Endothelial cell of umbilical vein (primary cell): Measurements from ENCODE around the gene ACBD6. TPM values are rescaled to one million over a fixed set of nuclear protein-coding genes. Genes with fewer than 3 reads are reported as not detected.

Experiments used
- BruUV-seq: library from RNA; stranded (reverse); fragments of 400-500 nt; replicated peaks from 2 replicates; lab custom pipeline; 2021; lab: Mats Ljungman, UMichigan
- CTCF ChIA-PET: fragments of 300-600, 350-600 bp; sonication (Branson Sonifier 250); formaldehyde crosslinking; loops from one replicate; lab custom pipeline; 2021; ENCODE audit warnings: antibody characterized with exemption, inconsistent platforms; lab: Charles Lee
- POLR2A ChIA-PET: fragments of 300-600, 350-600 bp; sonication (Branson Sonifier 250); formaldehyde crosslinking; loops from one replicate; lab custom pipeline; 2021; ENCODE audit warnings: antibody characterized with exemption, inconsistent platforms; lab: Charles Lee
- DNase-seq: peaks from one replicate; pipeline ENCODE4 v3.0.0-alpha.2; 2011; ENCODE audit warnings: low read depth, low spot score
- FAIRE-seq: peaks from 2 replicates; lab custom pipeline; 2011; peaks lifted over from hg19 to GRCh38; lab: Jason Lieb, UNC
- H2AFZ ChIP-seq: 2 replicates; pipeline ENCODE4 v1.6.0; 2012; ENCODE audit warnings: low read depth, low read length, control low read depth, inconsistent platforms
- H3K27ac ChIP-seq: 2 replicates; pipeline ENCODE4 v1.5.1; 2011; ENCODE audit warnings: low read depth, mild to moderate bottlenecking, control low read depth, low read length, moderate library complexity; ENCODE audit not compliant: insufficient read depth
- H3K27me3 ChIP-seq, 2 experiments: 2 replicates each; pipeline versions ENCODE4 v1.6.0 to v1.6.1; 2011; ENCODE audit warnings: low read length in 2 of 2, mixed read lengths in 1 of 2; ENCODE audit not compliant: control insufficient read depth in 2 of 2, insufficient read depth in 2 of 2
- H3K36me3 ChIP-seq, 2 experiments: 2 replicates in 1 of 2; 3 replicates in 1 of 2; pipeline ENCODE4 v1.5.1; 2011; ENCODE audit warnings: low read length in 2 of 2, mild to moderate bottlenecking in 1 of 2, moderate library complexity in 1 of 2; ENCODE audit not compliant: control insufficient read depth in 2 of 2, insufficient read depth in 2 of 2; ENCODE audit errors: extremely low read depth in 1 of 2
- H3K4me1 ChIP-seq: 3 replicates; pipeline ENCODE4 v1.5.1; 2011; ENCODE audit warnings: mild to moderate bottlenecking, low read length; ENCODE audit not compliant: control insufficient read depth, insufficient read depth; ENCODE audit errors: extremely low read depth
- H3K4me2 ChIP-seq: 2 replicates; pipeline ENCODE4 v1.6.1; 2011; ENCODE audit warnings: low read length, control low read depth, mixed read lengths; ENCODE audit not compliant: insufficient read depth
- H3K4me3 ChIP-seq, 3 experiments: fragments of 200-600 bp in 1 of 3; sonication (generic), shearing (Covaris generic) in 1 of 3; replicated peaks in 1 of 3; 2 replicates each; pipeline ENCODE4 v1.5.1; 2011 to 2016; ENCODE audit warnings: control low read depth in 3 of 3, low read length in 3 of 3, mild to moderate bottlenecking in 2 of 3, inconsistent platforms in 1 of 3, low read depth in 1 of 3, moderate library complexity in 1 of 3; ENCODE audit not compliant: insufficient read depth in 1 of 3
- H3K79me2 ChIP-seq: 2 replicates; pipeline ENCODE4 v1.6.0; 2012; ENCODE audit warnings: low read length, inconsistent platforms; ENCODE audit not compliant: control insufficient read depth, insufficient read depth
- H3K9ac ChIP-seq: replicated peaks from 2 replicates; pipeline ENCODE3; 2011; ENCODE audit warnings: low read length, control low read depth; ENCODE audit not compliant: insufficient read depth; ENCODE audit errors: extremely low read depth
- H3K9me1 ChIP-seq: replicated peaks from 3 replicates; pipeline ENCODE4 v1.6.0; 2011; ENCODE audit warnings: mild to moderate bottlenecking, low read length; ENCODE audit not compliant: control insufficient read depth, insufficient read depth; ENCODE audit errors: extremely low read depth
- H3K9me3 ChIP-seq: replicated peaks from 2 replicates; pipeline ENCODE4 v1.5.1; 2012; ENCODE audit warnings: low read length, inconsistent platforms; ENCODE audit not compliant: control insufficient read depth, insufficient read depth
- H4K20me1 ChIP-seq: replicated peaks from 2 replicates; pipeline ENCODE3; 2011; ENCODE audit warnings: mild to moderate bottlenecking, low read length; ENCODE audit not compliant: control insufficient read depth, insufficient read depth; ENCODE audit errors: extremely low read depth
- EZH2 ChIP-seq: IDR thresholded peaks from 2 replicates; pipeline ENCODE4 v1.6.1; 2012; ENCODE audit warnings: borderline replicate concordance, low read depth, mild to moderate bottlenecking, moderate library complexity, low read length, inconsistent platforms; ENCODE audit not compliant: severe bottlenecking
- FOS ChIP-seq: IDR thresholded peaks from 2 replicates; pipeline ENCODE4 v1.6.1; 2011; ENCODE audit warnings: mild to moderate bottlenecking, low read length, moderate library complexity, borderline replicate concordance; ENCODE audit not compliant: insufficient read depth
- JUN ChIP-seq: IDR thresholded peaks from 2 replicates; pipeline ENCODE4 v1.6.1; 2011; ENCODE audit warnings: borderline replicate concordance, low read depth; ENCODE audit not compliant: insufficient read length, insufficient read depth
- MAX ChIP-seq: IDR thresholded peaks from 2 replicates; pipeline ENCODE4 v1.6.1; 2011; ENCODE audit not compliant: insufficient read depth, insufficient read length
- MYC ChIP-seq: IDR thresholded peaks from one replicate; pipeline ENCODE4 v1.6.1; 2011; ENCODE audit warnings: mild to moderate bottlenecking, low read depth, low read length
- POLR2A ChIP-seq: IDR thresholded peaks from 2 replicates; pipeline ENCODE4 v1.6.1; 2012; ENCODE audit warnings: low read depth, mild to moderate bottlenecking, control low read depth, low read length
- POLR2AphosphoS5 ChIP-seq: IDR thresholded peaks from 2 replicates; pipeline ENCODE4 v1.6.1; 2012; ENCODE audit warnings: low read depth, mild to moderate bottlenecking, control low read depth, low read length, moderate library complexity; ENCODE audit not compliant: insufficient read depth
- dilution Hi-C: fragments of 300-500 bp; cut with MboI; formaldehyde crosslinking; loops from one replicate; pipeline ENCODE4 v1.15.0; 2019; ENCODE audit warnings: low sequenced_read_pairs; ENCODE audit not compliant: extremely low pct_ligation_motif_present
- intact Hi-C: fragments of 100-400 bp; cut with micrococcal nuclease; formaldehyde crosslinking; loops from one replicate; pipeline ENCODE4 v1.10.0; 2022
- polyA plus RNA-seq, 4 experiments: library from polyadenylated mRNA; depleted of rRNA in 3 of 4; stranded (reverse) in 3 of 4; unstranded in 1 of 4; fragments of >200 nt; gene quantifications; 2 replicates each; pipeline versions ENCODE4 v1.2.1 to v1.2.3, GENCODE V29; 2011 to 2012; ENCODE audit warnings: missing spikeins in 1 of 4
- total RNA-seq: library from RNA; stranded (reverse); gene quantifications from 2 replicates; pipeline ENCODE4 v1.2.3, GENCODE V29; 2021

Gene ACBD6
- total and polyA plus RNA-seq, 2 donors (not counting 3 experiments of a cell fraction or from before 2014, with no cell fraction given), result 55.6 to 56.4 TPM

DNA sequence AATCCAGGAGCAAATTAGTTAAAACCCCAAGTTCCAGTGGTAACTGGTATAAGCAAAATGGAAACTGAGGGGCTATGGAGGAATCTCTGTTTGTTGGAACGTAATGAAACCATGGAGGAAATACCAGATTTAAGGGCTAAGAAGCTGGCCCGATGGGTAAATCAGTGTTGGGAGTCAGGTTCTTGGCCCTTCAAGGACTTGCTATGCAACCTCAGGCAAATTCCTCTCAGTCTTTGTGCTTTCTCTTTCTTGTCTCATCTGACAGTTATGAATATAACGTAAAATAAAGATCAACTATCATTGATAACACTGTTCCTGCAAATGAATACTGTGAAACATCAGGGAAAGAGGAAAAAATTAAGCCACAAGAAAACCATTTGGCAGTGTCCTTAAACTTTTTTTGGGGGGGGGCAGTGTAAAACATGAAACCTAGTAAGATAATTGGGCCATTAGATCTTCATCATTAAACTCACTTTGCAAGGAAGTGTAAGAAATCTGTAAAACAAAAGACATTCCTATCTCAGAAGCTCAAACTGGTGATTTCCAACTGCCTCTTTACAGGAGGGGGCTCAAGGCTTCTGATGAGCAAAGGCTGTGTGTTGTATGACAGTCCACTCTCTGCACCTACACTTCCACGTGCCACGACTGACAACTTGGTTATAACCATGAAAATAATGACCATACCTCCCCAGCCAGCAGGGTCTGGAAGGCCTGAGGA lies 224.7 kb downstream of the ACBD6 start:
- CTCF ChIA-PET, result no interaction called here
- dilution Hi-C loops, result no loop called here
- intact Hi-C loops, result no loop called here

DNA sequence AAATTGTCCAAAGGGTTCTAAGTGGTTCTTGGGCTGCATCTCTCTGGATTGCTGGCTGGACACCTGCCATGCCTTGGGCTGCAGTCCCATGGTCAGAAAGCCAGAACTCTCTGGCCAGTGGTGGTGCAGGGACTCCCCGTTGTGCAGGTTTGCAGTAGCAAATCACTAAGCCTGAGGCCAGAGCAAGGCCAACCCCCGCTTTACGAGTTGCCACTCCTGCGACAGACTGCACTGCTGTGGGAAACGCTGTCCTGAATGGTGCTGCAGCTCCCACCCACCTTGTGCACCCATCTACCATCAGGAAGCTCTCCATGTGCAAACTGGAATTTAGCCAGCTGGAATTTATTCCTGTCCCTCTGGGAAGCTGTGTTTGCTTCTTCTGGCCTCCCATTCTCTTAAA lies 226.7 kb downstream of the ACBD6 start:
- no peak overlapping the region for H2AFZ ChIP-seq
- H3K36me3 ChIP-seq, result peaks cover 0 to 2% of the 10 kb centered on the region in 2 experiments
- H3K9me3 ChIP-seq, result no peaks in the 10 kb centered on the region
- no peak overlapping the region for H3K4me2 ChIP-seq
- DNase-seq, result no peak
- no peaks in the 10 kb centered on the region for H4K20me1 ChIP-seq
- no peaks in the 10 kb centered on the region for H3K9me1 ChIP-seq
- POLR2A ChIA-PET, result no interaction called here
- H3K27ac ChIP-seq, result no peak overlapping the region
- BruUV-seq, result no TSS peak
- H3K27me3 ChIP-seq, result no peaks in the 10 kb centered on the region
- no peak overlapping the region for H3K9ac ChIP-seq
- H3K79me2 ChIP-seq, result no peaks in the 10 kb centered on the region
- H3K4me1 ChIP-seq, result peaks cover 14% of the 10 kb centered on the region
- intact Hi-C loops (no loop called here), dilution Hi-C loops (no loop called here)
- CTCF ChIA-PET, result no interaction called here
- no peak for FAIRE-seq
- no peak overlapping the region for H3K4me3 ChIP-seq
- no peak for TF ChIP-seq MAX
- TF ChIP-seq FOS, result no peak
- no peak for TF ChIP-seq EZH2
- no peak for TF ChIP-seq MYC
- no peak for TF ChIP-seq JUN
- no peak for TF ChIP-seq POLR2AphosphoS5

More for the DNA sequence above, 224.7 kb downstream of the ACBD6 start:
- FAIRE-seq (no peak), DNase-seq (no peak)
- Histone ChIP-seq H3K4me3 (no peak overlapping the region), H3K9ac (no peak overlapping the region), H3K36me3 (peaks cover 0 to 2% of the 10 kb centered on the region in 2 experiments), H3K27ac (no peak overlapping the region), H3K4me2 (no peak overlapping the region), H3K79me2 (no peaks in the 10 kb centered on the region), H3K27me3 (no peaks in the 10 kb centered on the region), H3K4me1 (peaks cover 14% of the 10 kb centered on the region), H2AFZ (no peak overlapping the region), H3K9me3 (no peaks in the 10 kb centered on the region), H4K20me1 (no peaks in the 10 kb centered on the region), H3K9me1 (no peaks in the 10 kb centered on the region)
- POLR2A ChIA-PET, result no interaction called here
- no peak for TF ChIP-seq POLR2AphosphoS5
- no peak for TF ChIP-seq POLR2A
- no peak for TF ChIP-seq MYC
- no TSS peak for BruUV-seq
